Activated CD8-positive, alpha-beta T cell treated with anti-CD3 and anti-CD28 coated beads for 36 hours (primary cell): ENCODE measurements around the gene ARL6IP4. TPM values are rescaled to one million over a fixed set of nuclear protein-coding genes. Genes with fewer than 3 reads are reported as not detected.

Source experiments
- ATAC-seq: fragments of 200-7000 bp; cut with Tn5 transposase; one replicate; pipeline ENCODE4 v1.10.0; 2021; ENCODE audit warnings: mild to moderate bottlenecking, moderate library complexity
- CTCF ChIA-PET: fragments of 350-600 bp; sonication (Branson Sonifier 250); formaldehyde crosslinking; loops from one replicate; lab custom pipeline; 2021; ENCODE audit warnings: antibody characterized with exemption; lab: Charles Lee
- POLR2A ChIA-PET: fragments of 350-600 bp; sonication (Branson Sonifier 250); formaldehyde crosslinking; loops from one replicate; lab custom pipeline; 2021; ENCODE audit warnings: antibody characterized with exemption; lab: Charles Lee
- DNase-seq: peaks from one replicate; pipeline ENCODE4 v3.0.0-alpha.2; 2020
- H3K27ac Mint-ChIP-seq: one replicate; pipeline ENCODE4 v1.8.0; 2021; ENCODE audit warnings: mild to moderate bottlenecking, mixed read lengths
- H3K27me3 Mint-ChIP-seq: one replicate; pipeline ENCODE4 v1.8.0; 2021; ENCODE audit warnings: mixed read lengths
- H3K36me3 Mint-ChIP-seq: one replicate; pipeline ENCODE4 v1.8.0; 2021; ENCODE audit warnings: low read depth, mixed read lengths
- H3K4me1 Mint-ChIP-seq: one replicate; pipeline ENCODE4 v1.8.0; 2021; ENCODE audit warnings: low read depth, mixed read lengths
- H3K4me3 Mint-ChIP-seq: one replicate; pipeline ENCODE4 v1.8.0; 2021; ENCODE audit warnings: mild to moderate bottlenecking, moderate library complexity, mixed read lengths
- H3K9me3 Mint-ChIP-seq: one replicate; pipeline ENCODE4 v1.8.0; 2021; ENCODE audit warnings: mixed read lengths
- intact Hi-C: fragments of 100-400 bp; cut with micrococcal nuclease; formaldehyde crosslinking; loops from one replicate; pipeline ENCODE4 v1.10.0; 2022
- total RNA-seq, 2 experiments: library from RNA; stranded (reverse); gene quantifications; one replicate each; pipeline ENCODE4 v1.2.3, GENCODE V29; 2021
- TF ChIP-seq, protein P1 (sequence below): fragments of 200-600 bp; IDR thresholded peaks from one replicate; pipeline ENCODE4 v1.8.0; 2022; ENCODE audit warnings: antibody characterized with exemption, mild to moderate bottlenecking

The ARL6IP4 gene
- total RNA-seq, 2 experiments from 2014 or later = 174 to 180 TPM

DNA sequence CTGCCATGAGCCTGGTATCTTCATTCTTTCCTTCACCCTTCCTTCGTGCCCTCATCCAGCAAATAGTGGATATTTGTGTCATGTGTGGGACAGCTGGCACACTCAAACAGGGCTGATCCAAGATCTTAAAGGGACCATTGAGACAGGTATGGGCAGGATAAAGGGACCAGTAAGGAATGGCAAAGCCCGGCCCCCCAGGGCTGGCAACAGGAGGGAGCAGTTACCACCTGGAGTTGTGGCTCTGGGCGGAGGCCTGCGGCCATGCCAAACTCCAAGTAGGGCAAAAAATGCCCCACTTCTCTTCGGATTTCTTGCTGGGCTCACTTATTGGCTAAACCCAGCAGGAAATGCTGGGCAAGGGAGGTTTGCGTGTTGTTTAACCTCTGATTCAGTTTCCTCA is 3.3 kb upstream of the ARL6IP4 start:
- CTCF ChIA-PET = interaction anchor here (1.6 kb wide), 1 partner anchor 105 kb away, joined by 3 read pairs; no protein-coding TSS in a partner anchor
- H3K36me3 Mint-ChIP-seq = peaks cover 14% of the 10 kb centered on the region
- H3K27ac Mint-ChIP-seq = no peak overlapping the region
- no peak for DNase-seq
- H3K27me3 Mint-ChIP-seq = no peaks in the 10 kb centered on the region
- ATAC-seq = no peak
- H3K4me3 Mint-ChIP-seq = no peak overlapping the region
- no peaks in the 10 kb centered on the region for H3K9me3 Mint-ChIP-seq
- POLR2A ChIA-PET = no interaction called here
- TF ChIP-seq, protein P1, sequence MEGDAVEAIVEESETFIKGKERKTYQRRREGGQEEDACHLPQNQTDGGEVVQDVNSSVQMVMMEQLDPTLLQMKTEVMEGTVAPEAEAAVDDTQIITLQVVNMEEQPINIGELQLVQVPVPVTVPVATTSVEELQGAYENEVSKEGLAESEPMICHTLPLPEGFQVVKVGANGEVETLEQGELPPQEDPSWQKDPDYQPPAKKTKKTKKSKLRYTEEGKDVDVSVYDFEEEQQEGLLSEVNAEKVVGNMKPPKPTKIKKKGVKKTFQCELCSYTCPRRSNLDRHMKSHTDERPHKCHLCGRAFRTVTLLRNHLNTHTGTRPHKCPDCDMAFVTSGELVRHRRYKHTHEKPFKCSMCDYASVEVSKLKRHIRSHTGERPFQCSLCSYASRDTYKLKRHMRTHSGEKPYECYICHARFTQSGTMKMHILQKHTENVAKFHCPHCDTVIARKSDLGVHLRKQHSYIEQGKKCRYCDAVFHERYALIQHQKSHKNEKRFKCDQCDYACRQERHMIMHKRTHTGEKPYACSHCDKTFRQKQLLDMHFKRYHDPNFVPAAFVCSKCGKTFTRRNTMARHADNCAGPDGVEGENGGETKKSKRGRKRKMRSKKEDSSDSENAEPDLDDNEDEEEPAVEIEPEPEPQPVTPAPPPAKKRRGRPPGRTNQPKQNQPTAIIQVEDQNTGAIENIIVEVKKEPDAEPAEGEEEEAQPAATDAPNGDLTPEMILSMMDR = no peak
- intact Hi-C loops = loop anchor here (10.0 kb wide), 2 partner anchors 178 to 258 kb away; partner anchors contain the start of genes MPHOSPH9, MTRFR and PITPNM2
- H3K4me1 Mint-ChIP-seq = peaks cover 39% of the 10 kb centered on the region

DNA sequence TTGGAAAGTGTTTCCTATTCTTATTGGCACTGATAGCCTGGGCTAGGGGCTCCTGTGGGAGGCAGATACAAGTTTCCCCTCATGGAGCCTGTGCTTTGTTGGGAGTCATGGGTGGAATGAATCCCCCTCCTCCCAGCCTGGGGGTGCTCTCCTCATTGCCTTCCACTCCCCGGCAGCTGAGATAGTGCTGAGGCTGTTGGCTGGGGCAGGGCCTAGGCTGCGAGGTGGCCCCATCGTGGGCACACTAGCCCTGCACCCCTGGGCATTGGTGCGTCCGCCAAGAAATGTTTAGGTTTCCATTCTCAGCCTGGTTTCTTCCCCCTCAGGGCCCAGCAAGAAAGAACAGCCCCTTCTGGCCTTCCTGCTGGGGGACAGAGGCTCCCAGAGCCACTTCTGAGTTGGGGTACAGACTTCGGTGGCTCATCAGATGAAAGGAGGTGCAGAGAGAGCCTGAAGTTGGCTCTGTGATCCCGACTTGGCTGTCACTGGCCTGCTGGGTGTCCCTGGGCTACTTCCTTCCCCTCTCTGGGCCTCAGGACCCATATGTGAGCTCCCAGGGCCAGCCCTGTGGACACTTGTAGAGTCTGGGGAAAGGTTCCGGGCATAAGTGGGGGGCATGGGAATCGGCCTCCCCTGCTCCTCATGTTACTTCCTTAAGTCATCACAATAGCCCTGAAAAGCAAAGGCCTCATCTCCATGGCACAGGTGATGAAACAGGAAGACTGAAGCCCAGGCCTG is 2.7 kb upstream of the ARL6IP4 start:
- CTCF ChIA-PET = interaction anchor here (1.6 kb wide), 1 partner anchor 106 kb away, joined by 3 read pairs; no protein-coding TSS in a partner anchor
- ATAC-seq = no peak
- Mint-ChIP-seq H3K27me3 (no peaks in the 10 kb centered on the region), H3K27ac (peak overlapping the region; percentile 59), H3K4me3 (peak overlapping the region; percentile 15), H3K4me1 (peaks cover 43% of the 10 kb centered on the region), H3K36me3 (peaks cover 18% of the 10 kb centered on the region), H3K9me3 (no peaks in the 10 kb centered on the region)
- intact Hi-C loops = loop anchor here (10.0 kb wide), 2 partner anchors 177 to 257 kb away; partner anchors contain the start of genes MPHOSPH9, MTRFR and PITPNM2
- no peak for DNase-seq
- TF ChIP-seq, protein P1 = no peak
- POLR2A ChIA-PET = no interaction called here

DNA sequence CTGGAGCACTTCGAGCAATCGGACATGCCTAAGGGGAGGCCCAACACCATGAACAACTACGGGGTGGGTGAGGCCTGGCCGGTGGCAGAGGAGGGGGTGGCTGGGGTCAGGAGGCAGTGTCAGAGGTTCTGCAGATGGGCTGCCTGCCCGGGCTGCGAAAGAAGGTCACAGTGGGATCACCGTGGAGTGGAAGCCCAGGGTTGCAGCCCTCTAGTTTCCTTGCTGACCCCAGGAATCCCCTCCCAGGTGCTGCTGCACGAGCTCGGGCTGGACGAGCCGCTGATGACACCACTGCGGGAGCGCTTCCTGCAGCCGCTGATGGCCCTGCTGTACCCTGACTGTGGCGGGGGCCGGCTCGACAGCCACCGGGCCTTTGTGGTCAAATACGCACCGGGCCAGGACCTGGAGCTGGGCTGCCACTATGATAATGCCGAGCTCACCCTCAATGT is 1.9 kb upstream of the ARL6IP4 start:
- ATAC-seq (no peak), DNase-seq (no peak)
- Mint-ChIP-seq H3K27me3 (no peaks in the 10 kb centered on the region), H3K27ac (peak overlapping the region; percentile 59), H3K36me3 (peaks cover 18% of the 10 kb centered on the region), H3K9me3 (no peaks in the 10 kb centered on the region), H3K4me3 (peak overlapping the region; percentile 15), H3K4me1 (peaks cover 51% of the 10 kb centered on the region)
- TF ChIP-seq, protein P1 = no peak
- CTCF ChIA-PET = no interaction called here
- POLR2A ChIA-PET = interaction anchor here (1.0 to 1.1 kb wide), 4 partner anchors 13 to 254 kb away, joined by 3 read pairs; partner anchors contain the start of genes MPHOSPH9 and MTRFR
- intact Hi-C loops = loop anchor here (10.0 kb wide), 2 partner anchors 176 to 256 kb away; partner anchors contain the start of genes MPHOSPH9, MTRFR and PITPNM2

DNA sequence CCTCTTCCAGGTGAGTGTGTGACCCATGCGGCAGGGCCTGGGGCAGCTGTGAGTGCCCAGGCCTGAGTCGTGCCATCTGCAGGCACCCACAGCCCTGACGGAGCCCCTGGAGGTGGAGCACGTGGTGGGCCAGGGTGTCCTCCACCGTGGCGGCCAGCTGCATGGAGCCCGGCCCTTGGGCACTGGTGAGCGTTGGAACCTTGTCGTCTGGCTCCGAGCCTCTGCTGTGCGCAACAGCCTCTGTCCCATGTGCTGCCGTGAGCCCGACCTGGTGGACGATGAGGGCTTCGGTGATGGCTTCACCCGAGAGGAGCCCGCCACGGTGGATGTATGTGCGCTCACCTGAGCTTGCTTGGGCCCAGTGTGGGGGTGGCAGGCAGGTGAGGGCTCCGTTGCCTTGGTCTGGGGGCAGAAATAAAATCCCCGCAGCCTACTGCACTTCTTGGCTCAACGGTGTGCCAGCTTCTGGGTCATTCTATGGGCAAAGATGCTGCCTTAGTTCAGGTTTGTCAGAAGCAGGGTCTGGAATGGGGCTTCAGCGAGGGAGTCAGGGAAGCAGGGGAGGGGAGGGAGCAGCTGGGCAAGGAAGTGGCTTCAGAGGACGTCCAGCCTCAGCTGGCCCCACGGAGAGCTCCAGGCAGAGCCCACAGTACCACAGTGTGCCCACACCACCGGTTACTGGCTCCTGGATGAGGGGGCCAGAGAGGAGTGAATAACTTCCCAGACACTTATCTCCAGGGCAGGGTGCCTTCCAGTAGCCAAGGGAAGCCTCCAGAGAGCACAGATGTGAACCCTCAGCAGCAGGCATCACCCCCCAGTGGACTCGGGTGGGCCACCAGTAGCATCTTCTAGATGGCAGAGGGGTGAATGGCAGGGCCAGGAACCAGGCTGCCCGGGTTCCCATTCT is 1.2 kb upstream of the ARL6IP4 start:
- Mint-ChIP-seq H3K4me1 (peaks cover 54% of the 10 kb centered on the region), H3K27ac (peak overlapping the region; percentile 93), H3K9me3 (no peaks in the 10 kb centered on the region), H3K4me3 (peak overlapping the region; percentile 92), H3K27me3 (no peaks in the 10 kb centered on the region), H3K36me3 (peaks cover 18% of the 10 kb centered on the region)
- intact Hi-C loops = loop anchor here (10.0 kb wide), 2 partner anchors 176 to 256 kb away; partner anchors contain the start of genes MPHOSPH9, MTRFR and PITPNM2
- POLR2A ChIA-PET = interaction anchor here (0.7 to 1.1 kb wide), 7 partner anchors 9 to 253 kb away, joined by 3 read pairs; partner anchors contain the start of genes MPHOSPH9 and MTRFR
- CTCF ChIA-PET = interaction anchor here (0.8 to 1.8 kb wide), 5 partner anchors 118 to 263 kb away, joined by 3 to 6 read pairs (median 3); no protein-coding TSS in a partner anchor
- peak; percentile 23 for DNase-seq
- TF ChIP-seq, protein P1 = no peak
- no peak for ATAC-seq
